ENCODE measurements around the gene ALOX5.
"Not testable (repeated sequence)": the region's sequence is repeated elsewhere in the genome, so short reads cannot be mapped to it uniquely, and the experiment has no call there.

Gene ALOX5

DNA sequence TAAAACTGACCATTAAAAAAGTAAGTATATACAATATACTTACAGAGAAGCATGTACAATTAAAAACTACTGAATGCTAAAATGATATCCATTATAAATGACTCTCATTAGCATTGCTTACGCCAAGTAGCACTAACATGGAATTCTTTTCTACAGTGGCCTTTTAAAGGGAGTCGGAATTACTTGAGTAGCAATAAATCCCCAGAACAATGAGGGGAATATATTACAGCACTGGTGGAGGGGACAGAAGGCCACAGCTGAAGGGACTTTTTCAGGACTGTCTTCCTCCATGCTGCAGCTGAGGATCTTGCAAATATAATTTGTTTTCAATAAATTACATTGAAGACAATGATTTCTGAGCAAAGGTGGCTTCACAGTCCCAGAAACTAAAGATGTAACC is 97.0 kb downstream of the ALOX5 start:
- DNase-seq = no peak

DNA sequence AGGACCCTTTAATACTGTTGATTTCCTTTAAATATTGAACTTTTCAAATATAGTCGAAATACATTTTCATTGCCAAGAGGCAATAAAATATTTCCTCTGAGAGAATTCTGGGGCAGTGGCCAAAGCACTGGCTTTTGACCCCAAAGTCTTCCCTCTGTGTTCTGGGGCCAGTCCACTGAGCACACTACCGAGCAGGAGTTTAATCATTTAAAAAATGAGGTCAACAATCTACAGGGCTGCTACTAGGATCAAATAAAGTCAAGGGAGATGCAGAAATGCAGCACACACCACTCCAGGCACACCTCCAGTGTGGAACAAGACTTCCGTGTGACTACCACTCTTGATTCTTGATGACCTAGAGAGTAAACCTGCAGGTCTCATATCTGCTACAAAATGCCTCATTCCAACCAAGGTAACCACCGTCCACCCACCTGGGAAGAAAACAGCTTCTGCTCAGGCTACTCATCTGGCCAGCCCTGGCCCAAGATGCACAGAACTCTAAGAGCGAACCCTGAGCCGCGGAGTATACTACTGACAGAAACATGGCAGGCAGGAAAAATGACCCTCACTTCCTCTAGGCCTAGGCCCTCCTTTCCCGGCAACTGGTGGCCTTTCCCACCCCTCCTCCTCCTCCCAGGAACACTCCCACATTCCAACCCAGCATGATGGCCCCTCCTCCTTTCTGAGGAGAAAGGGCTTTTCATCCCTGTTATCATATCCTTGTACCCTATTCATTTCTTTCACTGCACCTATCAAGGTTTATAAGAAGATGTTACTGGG is 97.7 kb downstream of the ALOX5 start:
- no peak for DNase-seq

DNA sequence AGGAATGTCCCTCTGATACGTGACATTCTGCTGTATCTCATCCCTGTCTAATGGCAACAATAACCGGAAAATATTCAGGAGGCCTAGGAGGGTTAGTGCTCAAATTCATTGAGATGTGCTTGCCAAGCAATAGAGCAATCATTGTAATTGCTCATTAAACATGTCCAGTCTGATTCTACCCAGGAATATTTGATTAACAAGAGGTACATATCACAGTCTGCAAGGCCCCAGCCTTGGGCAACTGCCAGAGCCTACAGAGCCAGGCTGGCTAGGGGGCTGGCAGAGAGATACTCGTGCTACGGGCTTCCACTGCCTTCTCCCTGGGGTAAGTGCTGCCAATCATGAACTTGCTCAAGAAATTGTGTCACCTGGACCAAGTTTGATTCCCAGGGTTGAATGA is 99.1 kb downstream of the ALOX5 start:
- no peak for DNase-seq

DNA sequence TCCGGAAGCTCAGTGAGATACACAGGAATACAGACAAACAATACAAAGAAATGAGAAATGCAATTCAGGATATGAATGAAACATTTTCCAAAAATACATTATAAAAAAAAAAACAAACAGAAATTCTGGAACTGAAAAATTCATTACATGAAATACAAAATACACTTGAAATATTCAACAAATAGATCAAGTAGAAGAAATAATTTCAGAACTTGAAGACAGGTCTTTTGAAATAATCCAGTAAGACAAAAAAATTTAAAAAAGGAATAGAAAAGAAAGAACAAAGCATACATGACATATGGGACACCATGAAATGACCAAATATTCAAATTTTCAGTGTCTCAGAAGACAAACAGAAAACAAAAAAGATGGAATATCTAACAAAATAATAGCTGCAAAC is 102.5 kb downstream of the ALOX5 start:
- no peak for DNase-seq

DNA sequence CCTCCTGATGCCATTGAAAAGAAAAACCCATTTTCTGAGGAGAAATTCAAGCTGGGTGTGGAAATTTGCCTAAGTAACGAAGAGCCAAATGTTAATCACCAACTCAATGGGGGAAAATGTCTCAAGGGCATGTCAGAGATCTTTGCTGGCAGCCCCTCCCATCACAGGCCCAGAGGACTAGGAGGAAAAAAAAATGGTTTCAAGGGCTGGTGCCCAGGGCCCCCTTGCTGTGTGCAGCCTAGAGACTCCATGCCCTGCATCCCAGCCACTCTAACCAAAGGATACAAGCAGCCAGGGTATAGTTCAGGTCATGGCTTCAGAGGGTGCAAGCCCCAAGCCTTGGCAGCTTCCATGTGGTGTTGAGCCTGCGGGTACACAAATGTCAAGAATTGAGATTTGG is 106.3 kb downstream of the ALOX5 start:
- no peak for DNase-seq

DNA sequence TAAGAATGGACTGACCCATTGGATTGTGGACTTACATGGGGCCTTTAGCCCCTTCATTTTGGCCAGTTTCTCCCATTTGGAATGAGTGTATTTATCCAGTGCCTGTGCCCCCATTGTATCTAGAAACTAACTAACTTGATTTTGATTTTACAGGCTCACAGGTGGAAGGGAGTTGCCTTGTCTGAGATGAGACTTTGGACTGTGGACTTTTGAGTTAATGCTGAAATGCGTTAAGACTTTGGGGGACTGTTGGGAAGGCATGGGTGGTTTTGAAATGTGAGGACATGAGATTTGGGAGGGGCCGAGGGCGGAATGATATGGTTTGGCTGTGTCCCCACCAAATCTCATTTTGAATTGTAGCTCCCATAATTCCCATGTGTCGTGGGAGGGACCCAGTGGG is 107.1 kb downstream of the ALOX5 start:
- not testable (repeated sequence) for DNase-seq

DNA sequence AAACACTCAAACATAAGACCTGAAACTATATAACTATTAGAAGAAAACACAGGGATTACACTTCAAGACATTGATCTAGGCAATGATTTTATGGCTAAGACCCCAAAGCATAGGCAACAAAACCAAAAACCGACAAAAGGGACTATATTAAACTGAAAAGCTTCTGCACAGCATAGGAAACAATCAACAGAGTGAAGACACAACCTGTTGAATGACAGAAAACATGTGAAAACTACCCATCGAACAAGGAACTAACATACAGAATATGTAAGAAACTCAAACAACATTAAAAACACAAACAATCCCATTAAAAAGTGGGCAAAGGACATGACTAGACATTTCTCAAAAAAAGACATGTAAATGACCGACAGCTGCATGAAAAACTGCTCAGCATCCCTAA is 109.0 kb downstream of the ALOX5 start:
- no peak for DNase-seq

DNA sequence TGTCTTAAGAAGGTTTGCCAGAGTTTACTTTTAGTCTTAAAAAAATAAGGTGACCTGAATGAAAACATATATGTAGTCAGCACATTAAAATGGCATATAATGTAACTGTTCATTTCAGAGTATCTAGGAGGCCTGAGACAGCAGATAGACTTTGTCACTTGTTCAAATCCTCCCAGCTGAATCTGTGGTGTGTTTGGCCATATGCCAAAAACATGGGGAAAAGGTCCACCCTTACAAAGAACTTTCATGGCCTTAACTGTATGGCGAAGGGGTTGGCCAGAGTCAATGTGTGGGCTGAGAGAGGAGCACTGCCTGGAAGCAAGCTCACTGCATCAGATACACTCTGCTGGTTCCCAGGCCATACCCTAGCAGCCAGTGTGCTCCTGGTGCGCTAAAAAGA is 113.7 kb downstream of the ALOX5 start:
- DNase-seq = no peak

DNA sequence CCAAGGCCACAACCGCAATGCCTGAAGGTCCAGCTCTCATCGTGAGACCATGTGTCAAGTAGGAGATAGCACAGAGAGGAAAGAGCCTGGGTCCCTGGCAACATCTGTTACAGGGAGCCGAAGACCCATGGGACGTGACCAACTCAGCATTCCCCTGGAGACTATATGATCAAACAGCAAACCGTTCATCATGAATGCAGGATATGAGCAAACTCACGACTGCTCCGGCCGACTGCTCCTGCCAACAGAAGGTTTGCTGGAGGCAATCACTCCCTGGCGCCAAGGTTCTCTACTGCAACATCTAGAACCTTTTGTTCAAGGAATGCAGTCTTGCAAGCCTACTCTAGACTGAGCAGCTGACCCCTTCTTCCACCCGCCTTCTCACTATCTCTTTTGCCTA is 114.3 kb downstream of the ALOX5 start:
- DNase-seq = no peak

DNA sequence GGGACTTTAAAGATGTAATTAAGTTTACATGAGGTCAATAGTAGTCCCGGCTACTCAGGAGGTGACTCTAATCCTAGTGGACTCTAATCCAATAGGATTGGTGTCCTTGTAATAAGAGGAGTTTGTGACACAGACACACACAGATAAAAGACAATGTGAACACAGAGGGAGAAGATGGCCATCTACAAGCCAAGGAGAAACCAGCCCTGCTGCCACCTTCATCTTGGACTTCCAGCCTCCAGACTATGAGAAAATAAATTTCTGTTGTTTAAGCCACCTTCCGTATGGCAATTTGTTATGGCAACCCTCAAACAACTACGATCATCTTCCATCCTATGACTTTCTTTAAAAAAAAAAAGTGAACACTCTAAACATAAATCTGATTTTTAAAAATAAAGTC is 116.3 kb downstream of the ALOX5 start:
- no peak for DNase-seq

DNA sequence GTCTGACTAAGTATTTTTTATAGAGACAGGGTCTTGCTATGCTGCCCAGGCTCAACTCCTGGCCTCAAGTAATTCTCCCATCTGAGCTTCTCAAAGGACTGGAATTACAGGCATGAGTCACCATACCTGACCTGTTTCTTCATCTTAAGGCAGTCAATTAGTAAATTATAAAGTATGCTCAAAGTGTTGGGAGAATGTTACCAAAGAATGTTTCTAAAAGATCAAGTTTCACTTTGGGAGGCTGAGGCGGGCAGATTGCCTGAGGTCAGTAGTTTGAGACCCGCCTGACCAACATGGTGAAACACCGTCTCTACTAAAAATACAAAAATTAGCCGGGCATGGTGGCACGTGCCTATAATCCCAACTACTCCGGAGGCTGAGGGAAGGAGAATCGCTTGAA is 117.0 kb downstream of the ALOX5 start:
- no peak for DNase-seq

Measured in DMS53 (cell line).